HG03095 (cell line): ENCODE results near the gene DIP2C.
"Not testable (repeated sequence)": the region's sequence is repeated elsewhere in the genome, so short reads cannot be mapped to it uniquely, and the experiment has no call there.

Source experiments
- ATAC-seq: cut with Tn5 transposase; IDR thresholded peaks from one replicate; pipeline ENCODE4 v1.9.1; 2021; ENCODE audit warnings: moderate library complexity; ENCODE audit not compliant: unreplicated experiment

DIP2C gene

GRCh38 chr10:615583-616152, 73.8 kb downstream of the DIP2C start:
- ATAC-seq, result no peak

DNA sequence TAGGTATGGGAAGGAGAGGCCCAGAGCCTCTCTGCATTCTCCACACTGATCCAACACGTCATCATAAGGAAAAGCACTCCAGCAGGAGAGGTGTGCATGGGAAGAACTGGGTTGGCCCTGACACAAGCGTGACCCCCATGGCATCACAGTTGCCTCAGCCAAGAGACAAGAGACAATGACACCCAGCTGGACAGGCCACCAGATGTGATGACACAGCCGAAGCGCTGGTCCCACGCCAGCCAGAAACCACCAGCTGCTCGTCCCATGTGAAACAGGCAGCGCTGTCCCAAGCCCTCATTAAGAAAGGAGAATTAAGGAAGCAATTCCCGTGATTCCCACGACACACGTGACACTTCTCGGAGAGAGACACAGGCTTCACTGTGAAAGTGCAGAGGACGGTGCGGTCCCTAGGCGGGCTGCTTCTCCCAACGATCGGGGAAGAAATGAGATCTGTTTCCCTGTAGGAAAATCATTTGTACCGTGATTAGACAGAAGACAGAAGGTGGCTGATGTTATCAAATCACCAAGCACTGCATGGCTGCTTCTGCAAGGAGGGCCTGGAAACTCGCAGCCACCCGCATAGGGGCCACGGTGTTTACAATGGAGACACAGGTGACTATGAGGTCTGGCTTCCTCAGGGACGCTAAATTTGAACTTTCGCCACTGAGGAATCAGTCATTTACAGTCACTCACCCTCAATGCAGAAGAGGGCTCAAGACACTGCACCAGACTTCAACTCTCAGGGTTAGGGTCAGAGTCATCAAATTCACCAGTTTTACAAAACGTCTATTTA, 74.5 kb downstream of the DIP2C start:
- ATAC-seq, result no peak

GRCh38 chr10:614139-614711, 75.2 kb downstream of the DIP2C start:
- no peak for ATAC-seq

GRCh38 chr10:613271-614138, 76.0 kb downstream of the DIP2C start:
- no peak for ATAC-seq

DNA sequence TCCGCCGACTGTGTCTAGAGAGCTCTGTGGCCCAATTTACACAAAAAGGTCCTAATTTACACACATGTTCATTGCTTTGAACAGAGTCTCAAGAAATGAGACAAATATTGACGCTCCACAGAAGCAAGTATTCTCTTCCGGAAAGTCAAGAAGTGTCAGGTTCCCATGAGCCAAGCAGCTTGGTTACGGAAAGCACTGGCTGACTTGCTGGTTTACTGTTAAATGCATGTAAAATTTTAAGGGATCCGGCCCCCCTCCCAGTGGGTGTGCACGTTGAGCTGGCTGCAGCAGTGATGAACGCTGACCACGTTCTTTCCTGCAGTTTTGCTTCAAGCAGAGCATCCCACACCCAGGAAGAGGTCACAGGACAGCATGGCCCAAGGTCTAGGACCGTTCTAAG, 76.8 kb downstream of the DIP2C start:
- no peak for ATAC-seq

DNA sequence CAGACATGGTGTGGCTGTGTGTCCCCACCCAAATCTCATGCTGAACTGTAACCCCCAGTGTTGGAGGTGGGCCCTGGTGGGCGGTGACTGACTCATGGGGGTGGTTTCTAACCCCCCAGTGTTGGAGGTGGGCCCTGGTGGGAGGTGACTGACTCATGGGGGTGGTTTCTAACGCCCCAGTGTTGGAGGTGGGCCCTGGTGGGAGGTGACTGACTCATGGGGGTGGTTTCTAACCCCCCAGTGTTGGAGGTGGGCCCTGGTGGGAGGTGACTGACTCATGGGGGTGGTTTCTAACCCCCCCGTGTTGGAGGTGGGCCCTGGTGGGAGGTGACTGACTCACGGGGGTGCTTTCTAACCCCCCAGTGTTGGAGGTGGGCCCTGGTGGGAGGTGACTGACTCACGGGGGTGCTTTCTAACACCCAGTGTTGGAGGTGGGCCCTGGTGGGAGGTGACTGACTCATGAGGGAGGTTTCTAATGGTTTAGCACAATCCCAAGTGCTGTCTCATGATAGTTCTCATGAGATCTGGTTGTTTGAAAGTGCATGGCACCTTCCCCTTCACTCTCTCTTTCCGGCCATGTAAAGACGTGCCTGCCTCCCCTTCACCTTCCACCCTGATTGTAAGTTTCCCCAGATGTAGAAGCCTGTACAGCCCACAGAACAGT, 78.7 kb downstream of the DIP2C start:
- ATAC-seq, result not testable (repeated sequence)

DNA sequence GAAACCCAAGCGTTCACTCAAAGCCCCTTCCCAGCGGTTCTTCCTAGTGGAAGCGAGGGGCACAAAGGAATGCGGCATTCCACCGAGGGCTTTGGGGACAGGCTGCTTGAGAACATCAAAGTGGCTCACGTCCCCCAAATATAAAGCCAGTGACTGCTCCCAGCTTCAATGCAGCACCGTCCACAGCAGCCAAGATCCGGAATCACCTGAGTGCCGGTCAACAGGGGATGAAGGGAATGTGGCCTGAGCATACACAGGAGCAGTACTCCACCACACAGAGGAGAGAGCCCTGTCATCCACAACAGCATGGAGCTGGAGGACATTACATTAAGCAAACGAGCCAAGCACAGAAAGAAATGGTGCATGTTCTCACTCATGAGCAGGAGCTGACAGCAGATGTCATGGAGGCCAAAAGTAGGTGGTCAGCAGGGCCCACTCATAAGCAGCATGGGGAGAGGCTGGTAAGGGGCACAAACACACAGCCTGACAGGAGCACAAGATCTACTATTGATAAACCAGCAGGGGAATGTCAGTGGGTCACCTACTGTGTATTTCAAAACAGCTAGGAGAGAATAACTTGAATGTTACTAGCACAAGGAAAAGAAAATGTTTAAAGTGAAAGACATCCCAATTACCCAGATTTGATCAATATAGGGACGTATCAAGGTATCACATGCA, 79.5 kb downstream of the DIP2C start:
- ATAC-seq, result no peak

DNA sequence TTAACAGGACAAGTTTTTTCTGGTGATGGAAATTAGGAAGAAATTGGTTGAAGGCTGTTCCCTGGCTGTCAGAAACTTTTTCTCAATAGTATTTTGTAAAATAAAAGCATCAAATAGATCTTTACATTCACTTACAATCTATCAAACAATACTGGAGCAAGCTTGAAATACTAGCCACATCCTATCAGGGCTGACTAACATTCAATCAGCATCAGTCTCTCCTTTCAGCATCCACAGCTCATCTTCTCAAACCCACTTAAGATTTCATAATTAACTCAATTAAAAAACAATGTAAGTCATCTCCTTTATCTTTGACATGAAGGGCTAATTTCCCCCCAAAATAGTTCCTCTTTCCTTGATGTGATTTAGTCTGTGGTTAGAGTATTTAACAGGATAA, 80.2 kb downstream of the DIP2C start:
- ATAC-seq, result no peak

DNA sequence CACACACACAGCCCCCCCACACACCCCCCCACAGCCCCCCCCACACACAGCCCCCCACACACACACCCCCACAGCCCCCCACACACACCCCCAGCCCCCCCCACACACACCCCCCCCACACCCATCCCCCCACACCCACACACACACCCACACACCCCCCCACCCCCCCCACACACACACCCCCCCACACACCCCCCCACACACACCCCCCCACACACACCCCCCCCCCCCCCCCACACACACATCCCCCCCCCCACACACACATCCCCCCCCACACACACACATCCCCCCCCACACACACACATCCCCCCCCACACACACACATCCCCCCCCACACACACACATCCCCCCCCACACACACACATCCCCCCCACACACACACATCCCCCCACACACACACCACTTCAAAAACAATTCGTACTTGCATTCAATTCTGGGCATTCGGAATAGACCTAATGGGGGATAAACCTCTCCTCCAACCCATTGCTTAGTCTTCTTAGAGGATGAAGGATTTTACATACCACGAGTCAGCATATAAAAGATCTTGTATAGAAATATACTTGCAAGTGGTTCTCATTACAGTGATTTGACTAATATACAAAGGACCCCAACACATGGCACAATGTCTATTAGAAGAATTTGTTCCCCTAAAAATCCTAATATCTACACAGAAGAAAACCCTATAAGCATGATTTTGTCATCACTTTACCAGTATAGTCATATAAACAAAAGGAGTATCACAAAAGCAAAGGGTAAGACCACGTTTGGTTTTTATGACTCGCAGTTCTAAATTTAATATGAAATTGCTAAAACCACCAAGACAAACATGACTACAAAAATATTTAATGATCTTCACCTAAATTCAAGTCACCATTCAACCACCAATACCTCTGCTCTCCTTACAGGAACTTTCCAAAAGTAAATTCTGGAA, 80.9 kb downstream of the DIP2C start:
- no peak for ATAC-seq

DNA sequence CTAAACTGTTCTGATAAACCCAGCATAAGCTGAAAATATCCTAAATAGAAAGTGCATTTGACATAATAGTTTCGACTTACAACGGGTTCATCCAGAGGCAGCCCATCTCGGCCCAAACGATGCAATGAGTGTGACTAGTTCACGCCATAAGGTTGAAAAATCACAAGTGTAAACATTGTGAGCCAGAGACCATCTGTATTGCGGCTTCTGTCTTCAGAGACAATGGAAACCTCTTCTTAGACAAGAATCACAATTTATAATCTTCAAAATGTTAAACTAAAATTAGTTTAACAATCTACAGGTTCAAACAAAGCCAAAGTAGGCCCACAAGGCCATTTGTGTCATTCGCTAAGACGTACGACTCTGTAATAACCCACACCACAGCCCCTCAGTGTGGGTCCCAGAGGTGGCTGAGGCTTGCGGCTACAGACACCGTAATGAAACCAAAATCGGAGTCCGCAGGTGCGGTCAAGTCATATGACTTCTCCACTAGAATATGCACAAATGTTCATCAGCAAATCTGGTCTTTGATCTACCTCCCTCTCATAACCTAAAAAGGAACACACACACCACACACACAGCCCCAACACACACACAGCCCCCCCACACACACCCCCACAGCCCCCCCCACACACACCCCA, 81.8 kb downstream of the DIP2C start:
- ATAC-seq, result no peak

DNA sequence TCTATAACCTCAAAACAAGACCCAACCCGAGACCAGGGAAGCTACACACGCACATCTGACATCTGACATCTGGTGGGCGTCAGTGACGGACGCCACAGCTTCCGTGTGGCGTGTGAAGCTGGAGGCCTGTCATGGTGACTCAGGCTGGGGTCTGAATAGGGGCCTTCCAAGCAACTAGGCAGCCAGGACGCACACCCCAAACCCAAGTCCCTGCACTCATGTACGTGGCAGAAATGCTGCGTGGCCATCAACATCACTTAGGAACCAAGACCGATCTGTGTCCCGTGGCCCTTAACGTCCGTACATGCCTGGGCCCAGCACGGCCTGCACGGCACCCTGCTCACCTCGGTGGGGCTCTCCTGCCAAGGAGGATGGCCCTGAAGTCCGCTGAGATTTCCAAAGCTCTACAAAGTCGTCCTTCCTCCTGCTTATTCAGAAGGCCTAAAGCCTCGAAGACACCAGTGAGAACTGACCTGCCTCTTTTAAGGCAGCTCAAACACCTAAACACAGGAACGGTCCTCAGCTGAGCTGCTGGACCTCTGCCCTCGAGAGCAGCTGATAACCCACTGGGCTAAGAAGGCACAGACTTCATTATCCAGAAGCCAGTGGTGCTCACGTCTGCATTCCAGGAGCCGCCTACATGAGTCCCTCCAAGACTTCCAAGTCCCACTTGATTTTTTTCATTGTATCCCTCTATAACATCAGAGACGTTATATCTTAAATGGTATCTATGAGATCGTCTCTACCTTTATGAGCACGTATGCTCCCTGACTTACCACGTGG, 82.5 kb downstream of the DIP2C start:
- ATAC-seq, result no peak

DNA sequence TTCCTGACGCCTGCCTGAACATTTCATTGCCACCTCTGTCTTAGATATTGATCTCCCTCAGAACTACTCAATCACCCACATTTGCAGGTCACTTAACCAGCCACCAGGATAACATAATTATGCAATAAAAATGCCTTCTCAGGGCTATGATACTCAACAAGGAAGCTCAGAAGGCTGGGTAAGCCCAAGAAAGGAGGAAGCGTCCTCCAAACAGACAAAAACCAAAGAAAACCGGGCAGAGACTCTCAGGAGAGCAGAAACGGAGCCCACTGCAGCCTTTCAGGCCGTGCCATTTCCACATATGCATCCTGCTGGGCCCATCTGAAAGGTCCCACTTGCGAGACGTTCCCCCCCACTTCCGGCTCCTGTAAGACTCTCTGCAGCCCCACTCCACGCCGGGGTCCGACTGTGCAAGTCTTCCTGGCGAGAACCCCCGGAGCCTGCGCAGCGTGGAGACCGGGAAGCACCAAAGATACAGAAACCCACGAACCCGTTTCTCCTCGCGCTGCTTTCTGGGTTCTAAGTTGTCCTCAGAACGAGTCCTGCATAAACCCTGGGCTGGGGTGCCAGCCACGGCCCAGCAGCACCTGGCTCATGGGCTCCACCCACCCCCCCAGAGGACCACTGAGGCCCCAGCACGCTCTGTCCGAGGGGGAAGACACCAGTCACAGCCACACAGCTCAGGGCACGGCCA, 83.7 kb downstream of the DIP2C start:
- no peak for ATAC-seq

- no peak for ATAC-seq
Measured at GRCh38 chr10:604716-605631, 84.5 kb downstream of the DIP2C start.

DNA sequence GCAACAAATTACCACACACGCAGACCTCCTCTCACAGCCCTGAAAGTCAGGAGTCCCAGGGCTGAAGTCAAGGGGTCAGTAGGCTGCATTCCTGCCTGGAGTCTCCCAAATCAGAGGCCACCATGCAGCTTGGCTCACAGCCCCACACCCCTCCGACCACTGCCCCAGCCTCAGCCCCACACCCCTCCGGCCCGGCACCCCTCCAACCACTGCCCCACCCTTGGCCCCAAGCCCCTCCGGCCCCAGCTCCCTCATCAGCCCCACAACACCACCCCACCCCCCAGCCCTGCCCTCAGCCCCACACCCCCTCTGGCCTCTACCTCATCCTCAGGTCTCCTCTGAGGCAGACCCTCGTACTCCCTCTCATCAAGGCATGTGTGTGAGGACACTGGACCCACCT, 85.7 kb downstream of the DIP2C start:
- no peak for ATAC-seq

GRCh38 chr10:602391-603005, 87.0 kb downstream of the DIP2C start:
- no peak for ATAC-seq

GRCh38 chr10:601660-601963, 87.9 kb downstream of the DIP2C start:
- no peak for ATAC-seq
